SK-N-SH treated with all-trans-retinoic acid at 6 μM for 48 hours (cell line): Measurements from ENCODE around the gene CIPC.
A peak's percentile ranks its signal among the peaks of the same experiment; 100 is the strongest.

Experiments
- ATAC-seq: fragments of 200-7000 bp; cut with Tn5 transposase; 3 replicates; pipeline ENCODE4 v1.9.1; 2020; ENCODE audit warnings: mild to moderate bottlenecking, moderate library complexity
- ARNTL ChIP-seq: fragments of 450-650 bp; formaldehyde crosslinking; IDR thresholded peaks from 2 replicates; pipeline ENCODE4 v1.5.0; 2020; ENCODE audit warnings: low read depth, mild to moderate bottlenecking, moderate library complexity, borderline replicate concordance
- BACH2 ChIP-seq: fragments of 250-450 bp; sonication (Bioruptor Pico); IDR thresholded peaks from 2 replicates; pipeline ENCODE4 v1.9.0; 2021; ENCODE audit warnings: mild to moderate bottlenecking, borderline replicate concordance
- CREB5 ChIP-seq: fragments of 250-450 bp; sonication (Bioruptor Pico); IDR thresholded peaks from 2 replicates; pipeline ENCODE4 v1.5.1; 2020; ENCODE audit warnings: low read depth, mild to moderate bottlenecking, moderate library complexity
- CSDC2 ChIP-seq: fragments of 250-450 bp; sonication (Bioruptor Pico); IDR thresholded peaks from 2 replicates; pipeline ENCODE4 v1.5.0; 2020; ENCODE audit warnings: mild to moderate bottlenecking, moderate library complexity
- CSRNP3 ChIP-seq: fragments of 250-450 bp; sonication (Bioruptor Pico); IDR thresholded peaks from 2 replicates; pipeline ENCODE4 v1.5.1; 2021; ENCODE audit warnings: mild to moderate bottlenecking, moderate library complexity
- GLIS3 ChIP-seq: fragments of 250-450 bp; sonication (Bioruptor Pico); IDR thresholded peaks from 2 replicates; pipeline ENCODE4 v1.5.0; 2020; ENCODE audit warnings: mild to moderate bottlenecking, moderate library complexity
- ISL1 ChIP-seq: fragments of 250-450 bp; sonication (Bioruptor Pico); IDR thresholded peaks from 2 replicates; pipeline ENCODE4 v2.1.2; 2022; ENCODE audit warnings: mild to moderate bottlenecking, moderate library complexity
- OSR1 ChIP-seq: fragments of 250-450 bp; sonication (Bioruptor Pico); IDR thresholded peaks from 2 replicates; pipeline ENCODE4 v1.8.0; 2022; ENCODE audit warnings: moderate library complexity, mild to moderate bottlenecking, inconsistent platforms
- PATZ1 ChIP-seq: fragments of 250-450 bp; sonication (Bioruptor Pico); IDR thresholded peaks from 2 replicates; pipeline ENCODE4 v1.8.0; 2020; ENCODE audit warnings: mild to moderate bottlenecking, moderate library complexity, borderline replicate concordance
- PPARA ChIP-seq: fragments of 250-450 bp; sonication (Bioruptor Pico); IDR thresholded peaks from 2 replicates; pipeline ENCODE4 v1.5.0; 2020; ENCODE audit warnings: mild to moderate bottlenecking, borderline replicate concordance
- RARB ChIP-seq: fragments of 250-450 bp; sonication (Bioruptor Pico); IDR thresholded peaks from 2 replicates; pipeline ENCODE4 v1.8.0; 2021; ENCODE audit warnings: mild to moderate bottlenecking, moderate library complexity
- SNAI2 ChIP-seq: fragments of 250-450 bp; sonication (Bioruptor Pico); IDR thresholded peaks from 2 replicates; pipeline ENCODE4 v1.5.0; 2020; ENCODE audit warnings: mild to moderate bottlenecking, moderate library complexity
- TCF4 ChIP-seq: fragments of 250-450 bp; sonication (Bioruptor Pico); IDR thresholded peaks from 2 replicates; pipeline ENCODE4 v1.8.0; 2021; ENCODE audit warnings: mild to moderate bottlenecking, moderate library complexity, borderline replicate concordance
- TSHZ2 ChIP-seq: fragments of 250-450 bp; sonication (Bioruptor Pico); IDR thresholded peaks from 2 replicates; pipeline ENCODE4 v1.5.0; 2020; ENCODE audit warnings: mild to moderate bottlenecking, moderate library complexity
- ZC3H10 ChIP-seq: fragments of 250-450 bp; sonication (Bioruptor Pico); IDR thresholded peaks from 2 replicates; pipeline ENCODE4 v1.5.1; 2021; ENCODE audit warnings: mild to moderate bottlenecking, moderate library complexity
- ZFP3 ChIP-seq: fragments of 250-450 bp; sonication (Bioruptor Pico); IDR thresholded peaks from 2 replicates; pipeline ENCODE4 v1.5.0; 2020; ENCODE audit warnings: mild to moderate bottlenecking, moderate library complexity
- ZFP30 ChIP-seq: fragments of 450-650 bp; formaldehyde crosslinking; IDR thresholded peaks from 2 replicates; pipeline ENCODE4 v1.5.0; 2022; ENCODE audit warnings: mild to moderate bottlenecking, moderate library complexity
- ZNF565 ChIP-seq: fragments of 450-650 bp; formaldehyde crosslinking; conservative IDR thresholded peaks from 2 replicates; pipeline ENCODE4 v1.5.0; 2020; ENCODE audit warnings: low read depth, mild to moderate bottlenecking, moderate library complexity
- ZNF70 ChIP-seq: fragments of 450-650 bp; formaldehyde crosslinking; IDR thresholded peaks from 2 replicates; pipeline ENCODE4 v1.5.0; 2020; ENCODE audit warnings: mild to moderate bottlenecking, moderate library complexity

Gene CIPC

GRCh38 chr14:77097700-77098528 lies at the start of gene CIPC:
TSS of gene CIPC (plus strand) at chr14:77098258. CDS start at chr14:77105709, 7,451 bp downstream.
- ATAC-seq = peak; percentile 95
- TF ChIP-seq PATZ1 (CRISPR knock-in tag) (no peak), ZFP3 (CRISPR knock-in tag) (peak; percentile 69; the same call in 1 of the 2 replicates)

GRCh38 chr14:77051116-77051515 lies 46.9 kb upstream of the CIPC start:
- ATAC-seq = no peak; the same call in 2 of the 3 replicates
- no peak for TF ChIP-seq TSHZ2 (CRISPR knock-in tag)
- no peak for TF ChIP-seq CSDC2 (CRISPR knock-in tag)
- no peak for TF ChIP-seq GLIS3 (CRISPR knock-in tag)
- no peak for TF ChIP-seq ZC3H10 (CRISPR knock-in tag)
- no peak for TF ChIP-seq ZNF565 (CRISPR knock-in tag)
- no peak for TF ChIP-seq BACH2
- no peak for TF ChIP-seq CSRNP3 (CRISPR knock-in tag)
- TF ChIP-seq ARNTL (CRISPR knock-in tag) = no peak
- no peak for TF ChIP-seq ISL1 (CRISPR knock-in tag)
- TF ChIP-seq ZFP3 (CRISPR knock-in tag) = no peak
- TF ChIP-seq, all 23 proteins: peak for 0

GRCh38 chr14:77052281-77053044 lies 45.6 kb upstream of the CIPC start:
- TF ChIP-seq OSR1 (CRISPR knock-in tag) (no peak), PPARA (CRISPR knock-in tag) (no peak), ISL1 (CRISPR knock-in tag) (no peak), ARNTL (CRISPR knock-in tag) (no peak), RARB (CRISPR knock-in tag) (no peak), ZNF70 (CRISPR knock-in tag) (no peak)
- TF ChIP-seq, all 23 proteins: peak for 0
- peak; percentile 56 for ATAC-seq

- TF ChIP-seq GLIS3 (CRISPR knock-in tag) = no peak
- no peak for TF ChIP-seq CSDC2 (CRISPR knock-in tag)
- TF ChIP-seq CREB5 (CRISPR knock-in tag) = no peak
- no peak for TF ChIP-seq ZNF565 (CRISPR knock-in tag)
- TF ChIP-seq ZFP30 (CRISPR knock-in tag) = no peak
- TF ChIP-seq SNAI2 = peak; percentile 23; the same call in 1 of the 2 replicates
- no peak for TF ChIP-seq ZNF70 (CRISPR knock-in tag)
- peak; percentile 76 for TF ChIP-seq TCF4 (CRISPR knock-in tag)
- TF ChIP-seq PATZ1 (CRISPR knock-in tag) = no peak
- no peak; the same call in 1 of the 2 replicates for TF ChIP-seq TSHZ2 (CRISPR knock-in tag)
- peak; percentile 91 for ATAC-seq
These were observed 44.8 kb upstream of the CIPC start for GRCh38 chr14:77053046-77053841.
